ENCODE measurements around the gene PDZRN3. TPM values are rescaled to one million over a fixed set of nuclear protein-coding genes. Genes with fewer than 3 reads are reported as not detected.

The PDZRN3 gene
- total RNA-seq, 2 donors from 2014 or later, result 6.1 to 10.4 TPM

DNA sequence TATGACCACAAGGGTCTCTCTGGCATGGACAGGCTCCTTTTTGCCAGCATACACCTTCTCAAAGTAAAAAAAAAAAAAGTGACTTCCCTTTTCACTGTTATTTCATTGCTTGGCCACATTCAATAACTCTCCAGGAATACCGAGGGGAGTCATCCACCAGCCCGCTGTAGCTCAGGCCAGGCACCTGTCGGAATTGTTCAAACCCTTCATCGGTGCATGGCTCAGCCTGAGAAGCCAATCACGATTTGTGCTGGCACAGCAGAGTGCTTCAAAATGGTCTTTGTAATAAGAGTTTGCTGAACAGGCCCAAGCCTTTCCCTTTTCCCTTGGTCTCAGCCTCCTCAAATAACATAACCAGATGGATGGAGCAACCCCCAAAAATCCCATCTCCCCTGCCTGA lies 145.4 kb downstream of the PDZRN3 start:
- peaks cover 15% of the 10 kb centered on the region for H3K4me1 ChIP-seq (ENCODE audit: control insufficient read depth, insufficient read depth, low read length)
- H3K27me3 Mint-ChIP-seq (ENCODE audit: insufficient read depth), result peaks cover 7% of the 10 kb centered on the region
- TF ChIP-seq, protein P1, sequence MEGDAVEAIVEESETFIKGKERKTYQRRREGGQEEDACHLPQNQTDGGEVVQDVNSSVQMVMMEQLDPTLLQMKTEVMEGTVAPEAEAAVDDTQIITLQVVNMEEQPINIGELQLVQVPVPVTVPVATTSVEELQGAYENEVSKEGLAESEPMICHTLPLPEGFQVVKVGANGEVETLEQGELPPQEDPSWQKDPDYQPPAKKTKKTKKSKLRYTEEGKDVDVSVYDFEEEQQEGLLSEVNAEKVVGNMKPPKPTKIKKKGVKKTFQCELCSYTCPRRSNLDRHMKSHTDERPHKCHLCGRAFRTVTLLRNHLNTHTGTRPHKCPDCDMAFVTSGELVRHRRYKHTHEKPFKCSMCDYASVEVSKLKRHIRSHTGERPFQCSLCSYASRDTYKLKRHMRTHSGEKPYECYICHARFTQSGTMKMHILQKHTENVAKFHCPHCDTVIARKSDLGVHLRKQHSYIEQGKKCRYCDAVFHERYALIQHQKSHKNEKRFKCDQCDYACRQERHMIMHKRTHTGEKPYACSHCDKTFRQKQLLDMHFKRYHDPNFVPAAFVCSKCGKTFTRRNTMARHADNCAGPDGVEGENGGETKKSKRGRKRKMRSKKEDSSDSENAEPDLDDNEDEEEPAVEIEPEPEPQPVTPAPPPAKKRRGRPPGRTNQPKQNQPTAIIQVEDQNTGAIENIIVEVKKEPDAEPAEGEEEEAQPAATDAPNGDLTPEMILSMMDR (conservative IDR thresholded peaks at IDR 0.05), result no peak
- H3K4me3 ChIP-seq (ENCODE audit: low read length), result no peak overlapping the region
- H3K27me3 ChIP-seq (ENCODE audit: control insufficient read depth, insufficient read depth, low read length, poor library complexity, severe bottlenecking), result no peaks in the 10 kb centered on the region
- H3K36me3 ChIP-seq (ENCODE audit: control insufficient read depth, insufficient read depth, low read length), result peaks cover 4% of the 10 kb centered on the region
- peaks cover 8% of the 10 kb centered on the region for H3K9me3 Mint-ChIP-seq
- no peak overlapping the region for H3K27ac Mint-ChIP-seq
- no peak overlapping the region for H3K4me3 Mint-ChIP-seq
- H3K9ac ChIP-seq (ENCODE audit: extremely low read depth, low read length, poor library complexity, severe bottlenecking), result no peak overlapping the region
- H3K4me1 Mint-ChIP-seq, result peaks cover 30% of the 10 kb centered on the region
- WGBS, 2 experiments (ENCODE audit: insufficient coverage in 1 of 2, insufficient read length in 1 of 2), result 88 to 94% methylated on average over 3 to 5 of the region's 5 CpGs
- H3K36me3 Mint-ChIP-seq (ENCODE audit: low read depth), result no peaks in the 10 kb centered on the region
- no peak overlapping the region for H3K27ac ChIP-seq (ENCODE audit: low read depth, low read length)
- peaks cover 8% of the 10 kb centered on the region for H3K9me3 ChIP-seq (ENCODE audit: control insufficient read depth, low read length)
- DNase-seq, result no peak

DNA sequence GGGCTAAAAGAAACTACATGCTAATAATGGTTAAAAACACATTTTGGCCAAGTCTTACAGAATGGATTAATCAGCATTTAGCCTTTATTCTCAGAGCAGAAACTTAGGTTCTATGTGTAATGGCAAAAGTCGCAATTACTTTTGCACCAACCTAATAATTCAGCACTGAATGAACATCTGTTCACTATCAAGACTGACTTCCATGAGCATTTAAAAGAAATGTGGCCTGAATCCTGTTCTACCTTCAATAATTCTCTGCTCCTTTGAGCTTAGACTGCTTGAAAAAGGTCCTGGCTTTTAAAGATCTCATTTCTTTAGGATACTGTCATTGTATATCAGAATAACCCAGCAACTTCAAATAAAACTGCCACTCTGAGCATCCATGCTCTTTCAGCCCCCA lies 145.9 kb downstream of the PDZRN3 start:
- no peak overlapping the region for H3K4me3 ChIP-seq (ENCODE audit: low read length)
- H3K36me3 ChIP-seq (ENCODE audit: control insufficient read depth, insufficient read depth, low read length), result peaks cover 4% of the 10 kb centered on the region
- H3K9me3 ChIP-seq (ENCODE audit: control insufficient read depth, low read length), result peaks cover 8% of the 10 kb centered on the region
- Mint-ChIP-seq H3K4me1 (peaks cover 25% of the 10 kb centered on the region), H3K36me3 (ENCODE audit: low read depth) (no peaks in the 10 kb centered on the region), H3K27me3 (ENCODE audit: insufficient read depth) (peaks cover 4% of the 10 kb centered on the region), H3K27ac (no peak overlapping the region), H3K9me3 (peaks cover 8% of the 10 kb centered on the region), H3K4me3 (no peak overlapping the region)
- H3K4me1 ChIP-seq (ENCODE audit: control insufficient read depth, insufficient read depth, low read length), result peaks cover 15% of the 10 kb centered on the region
- TF ChIP-seq, protein P1 (conservative IDR thresholded peaks at IDR 0.05), result no peak
- WGBS, 2 experiments (ENCODE audit: insufficient coverage in 1 of 2, insufficient read length in 1 of 2), result 95 to 100% methylated on average over 1 of the region's 1 CpG
- no peak overlapping the region for H3K9ac ChIP-seq (ENCODE audit: extremely low read depth, low read length, poor library complexity, severe bottlenecking)
- no peak overlapping the region for H3K27ac ChIP-seq (ENCODE audit: low read depth, low read length)
- no peak for DNase-seq
- no peaks in the 10 kb centered on the region for H3K27me3 ChIP-seq (ENCODE audit: control insufficient read depth, insufficient read depth, low read length, poor library complexity, severe bottlenecking)

DNA sequence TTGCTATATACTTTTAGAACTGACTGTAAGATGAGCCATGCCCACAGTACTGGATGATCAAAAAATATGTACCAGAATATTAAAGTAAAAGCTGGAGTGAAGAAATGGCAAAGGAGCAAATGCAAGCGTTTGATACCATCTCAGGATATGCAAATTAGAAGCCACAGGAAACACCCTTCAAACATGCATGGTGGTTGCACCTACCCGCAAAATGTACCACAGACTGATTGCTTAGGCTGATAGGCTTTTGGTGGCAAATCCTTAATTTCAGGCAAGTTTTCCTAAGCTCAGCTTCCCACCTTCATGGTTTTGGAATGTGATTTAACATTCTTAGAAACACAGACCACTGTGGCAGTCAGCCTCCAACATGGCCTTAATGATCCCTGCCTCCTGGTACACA lies 149.0 kb downstream of the PDZRN3 start:
- Histone ChIP-seq H3K27me3 (ENCODE audit: control insufficient read depth, insufficient read depth, low read length, poor library complexity, severe bottlenecking) (no peaks in the 10 kb centered on the region), H3K9me3 (ENCODE audit: control insufficient read depth, low read length) (peaks cover 8% of the 10 kb centered on the region), H3K36me3 (ENCODE audit: control insufficient read depth, insufficient read depth, low read length) (peaks cover 4% of the 10 kb centered on the region), H3K9ac (ENCODE audit: extremely low read depth, low read length, poor library complexity, severe bottlenecking) (no peak overlapping the region), H3K4me1 (ENCODE audit: control insufficient read depth, insufficient read depth, low read length) (peaks cover 3% of the 10 kb centered on the region), H3K27ac (ENCODE audit: low read depth, low read length) (no peak overlapping the region), H3K4me3 (ENCODE audit: low read length) (no peak overlapping the region)
- peaks cover 8% of the 10 kb centered on the region for H3K9me3 Mint-ChIP-seq
- WGBS, 2 experiments (ENCODE audit: insufficient coverage in 1 of 2, insufficient read length in 1 of 2), result 89 to 100% methylated on average over 1 to 2 of the region's 2 CpGs
- no peak overlapping the region for H3K27ac Mint-ChIP-seq
- TF ChIP-seq, protein P1 (conservative IDR thresholded peaks at IDR 0.05), result no peak
- peaks cover 10% of the 10 kb centered on the region for H3K4me1 Mint-ChIP-seq
- no peak overlapping the region for H3K4me3 Mint-ChIP-seq
- no peak for DNase-seq
- no peaks in the 10 kb centered on the region for H3K36me3 Mint-ChIP-seq (ENCODE audit: low read depth)
- H3K27me3 Mint-ChIP-seq (ENCODE audit: insufficient read depth), result no peaks in the 10 kb centered on the region

Measured in endodermal cell (in vitro differentiated cells).